ENCODE results near the gene CAPN11. TPM values are rescaled to one million over a fixed set of nuclear protein-coding genes. Genes with fewer than 3 reads are reported as not detected.
A peak's percentile ranks its signal among the peaks of the same experiment; 100 is the strongest.

CAPN11 gene
- total RNA-seq, 6 experiments from 2014 or later: 0.22 to 0.31 TPM; not detected in 4

DNA sequence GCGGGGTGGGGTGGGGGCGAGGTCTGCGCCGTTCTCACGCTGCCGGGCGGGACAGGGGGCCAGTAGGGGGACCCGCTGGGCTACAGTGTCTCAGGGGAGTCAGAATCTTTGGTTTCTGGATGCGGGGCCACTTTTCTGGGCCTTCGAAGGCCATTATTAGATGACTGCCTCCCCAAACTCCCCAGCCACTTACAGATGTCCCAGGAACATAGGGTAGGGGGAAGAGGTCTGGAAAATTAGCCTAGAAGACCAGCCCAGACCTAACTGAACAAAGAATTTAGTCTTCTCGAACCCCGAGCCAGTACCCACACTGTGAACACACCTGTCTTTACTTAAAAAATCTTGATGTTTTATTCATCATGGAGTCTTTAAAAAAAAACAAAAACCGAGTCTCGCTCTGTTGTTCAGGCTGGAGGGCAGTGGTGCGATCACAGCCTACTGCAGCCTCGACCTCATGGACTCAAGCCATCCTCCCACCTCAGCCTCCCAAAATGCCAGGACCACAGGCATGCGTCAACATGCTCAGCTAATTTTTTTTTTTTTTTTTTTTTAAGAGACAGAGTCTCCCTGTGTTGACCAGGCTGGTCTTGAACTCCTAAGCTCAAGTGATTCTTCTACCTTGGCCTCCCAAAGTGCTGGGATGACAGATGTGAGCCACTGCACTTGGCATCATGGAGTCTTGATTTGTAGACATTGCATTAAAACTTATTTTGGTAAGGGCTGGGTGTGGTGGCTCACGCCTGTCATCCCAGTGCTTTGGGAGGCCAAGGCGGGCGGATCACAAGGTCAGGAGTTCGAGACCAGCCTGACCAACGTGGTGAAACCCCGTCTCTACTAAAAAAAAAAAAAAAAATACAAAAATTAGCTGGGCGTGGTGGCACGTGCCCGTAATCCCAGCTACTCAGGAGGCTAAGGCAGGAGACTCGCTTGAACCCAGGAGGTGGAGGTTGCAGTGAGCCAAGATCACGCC lies 61.5 kb downstream of the CAPN11 start:
- no peak for TF ChIP-seq POLR2A (IDR thresholded peaks at IDR 0.05)
- TF ChIP-seq, protein P1, sequence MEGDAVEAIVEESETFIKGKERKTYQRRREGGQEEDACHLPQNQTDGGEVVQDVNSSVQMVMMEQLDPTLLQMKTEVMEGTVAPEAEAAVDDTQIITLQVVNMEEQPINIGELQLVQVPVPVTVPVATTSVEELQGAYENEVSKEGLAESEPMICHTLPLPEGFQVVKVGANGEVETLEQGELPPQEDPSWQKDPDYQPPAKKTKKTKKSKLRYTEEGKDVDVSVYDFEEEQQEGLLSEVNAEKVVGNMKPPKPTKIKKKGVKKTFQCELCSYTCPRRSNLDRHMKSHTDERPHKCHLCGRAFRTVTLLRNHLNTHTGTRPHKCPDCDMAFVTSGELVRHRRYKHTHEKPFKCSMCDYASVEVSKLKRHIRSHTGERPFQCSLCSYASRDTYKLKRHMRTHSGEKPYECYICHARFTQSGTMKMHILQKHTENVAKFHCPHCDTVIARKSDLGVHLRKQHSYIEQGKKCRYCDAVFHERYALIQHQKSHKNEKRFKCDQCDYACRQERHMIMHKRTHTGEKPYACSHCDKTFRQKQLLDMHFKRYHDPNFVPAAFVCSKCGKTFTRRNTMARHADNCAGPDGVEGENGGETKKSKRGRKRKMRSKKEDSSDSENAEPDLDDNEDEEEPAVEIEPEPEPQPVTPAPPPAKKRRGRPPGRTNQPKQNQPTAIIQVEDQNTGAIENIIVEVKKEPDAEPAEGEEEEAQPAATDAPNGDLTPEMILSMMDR (IDR thresholded peaks at IDR 0.05): no peak
- Histone ChIP-seq H3K27me3 (no peaks in the 10 kb centered on the region), H3K27ac (peak overlapping the region; percentile 75 to 84 (median 78)), H3K36me3 (no peaks in the 10 kb centered on the region), H3K9me3 (no peaks in the 10 kb centered on the region), H3K4me3 (peak overlapping the region; percentile 35 to 49 (median 49)), H3K4me1 (peaks cover 6 to 73% (median 38%) of the 10 kb centered on the region in 4 donors)
- no peak for DNase-seq
- WGBS (ENCODE audit: insufficient coverage, low coverage, low lambda C conversion rate, missing lambda C conversion rate): 73% methylated on average over 15 of the region's 28 CpGs
- intact Hi-C loops (cut with DNase I): no loop called here
- no peak for ATAC-seq

DNA sequence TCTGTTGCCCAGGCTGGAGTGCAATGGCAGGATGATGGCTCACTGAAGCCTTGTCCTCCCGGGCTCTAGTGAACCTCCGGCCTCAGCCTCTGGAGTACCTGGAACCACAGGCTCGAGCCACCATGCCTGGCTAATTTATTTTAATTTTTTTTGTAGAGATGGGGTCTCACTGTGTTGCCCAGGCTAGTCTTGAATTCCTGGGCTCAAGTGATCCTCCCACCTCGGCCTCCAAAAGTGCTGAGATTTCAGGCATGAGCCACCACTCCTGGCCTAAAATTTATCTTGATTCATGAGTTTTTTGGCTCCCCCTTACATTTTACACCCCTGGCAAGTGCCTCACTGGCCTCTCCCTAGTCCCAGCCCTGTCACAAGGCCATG lies 62.3 kb downstream of the CAPN11 start:
- H3K27me3 ChIP-seq: no peaks in the 10 kb centered on the region
- WGBS (ENCODE audit: insufficient coverage, low coverage, low lambda C conversion rate, missing lambda C conversion rate): 70% methylated on average over 4 of the region's 4 CpGs
- intact Hi-C loops (cut with DNase I): no loop called here
- DNase-seq (no peak), ATAC-seq (no peak)
- H3K36me3 ChIP-seq: no peaks in the 10 kb centered on the region
- H3K4me3 ChIP-seq: no peak overlapping the region
- H3K9me3 ChIP-seq: no peaks in the 10 kb centered on the region
- peaks cover 6 to 81% (median 42%) of the 10 kb centered on the region in 4 donors for H3K4me1 ChIP-seq
- no peak for TF ChIP-seq POLR2A (IDR thresholded peaks at IDR 0.05)
- TF ChIP-seq, protein P1 (IDR thresholded peaks at IDR 0.05): no peak
- peak overlapping the region; percentile 75 to 84 (median 78) for H3K27ac ChIP-seq

DNA sequence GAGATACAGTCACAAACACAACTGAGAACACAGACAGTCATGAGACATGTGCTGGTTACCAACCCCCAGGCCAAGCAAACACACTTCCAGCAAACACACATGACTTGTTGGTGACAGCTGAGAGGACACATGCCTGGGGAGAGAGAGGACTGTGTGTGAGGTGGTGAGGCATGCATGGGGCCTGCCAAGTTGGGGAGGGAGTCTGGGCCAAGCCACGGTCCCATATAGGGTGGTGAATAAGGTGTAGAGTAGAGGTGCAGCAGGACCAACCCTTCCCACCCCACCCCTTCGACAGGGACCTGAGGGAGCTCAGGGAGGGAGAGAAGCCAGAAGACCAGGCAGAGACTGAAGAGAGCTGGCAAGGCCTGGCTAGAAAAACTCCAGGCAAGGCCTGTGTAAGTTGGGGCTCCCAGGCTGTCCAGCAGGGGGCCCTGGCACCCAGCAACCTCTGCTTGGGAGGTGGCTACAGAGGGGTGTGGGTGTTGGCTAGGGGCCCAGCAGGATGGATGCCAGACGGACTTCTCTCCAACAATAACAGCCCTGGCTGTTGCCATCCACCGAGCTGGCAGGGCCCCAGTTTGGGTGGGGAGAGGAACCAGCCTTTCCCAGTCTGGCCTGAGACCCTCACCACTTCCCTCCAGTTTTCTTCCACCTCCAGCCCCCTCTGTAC lies 62.8 kb downstream of the CAPN11 start:
- Histone ChIP-seq H3K4me1 (peaks cover 6 to 85% (median 44%) of the 10 kb centered on the region in 4 donors), H3K36me3 (no peaks in the 10 kb centered on the region), H3K27ac (peak overlapping the region; percentile 75 to 84 (median 78)), H3K4me3 (no peak overlapping the region), H3K27me3 (no peaks in the 10 kb centered on the region), H3K9me3 (no peaks in the 10 kb centered on the region)
- intact Hi-C loops (cut with DNase I): no loop called here
- peak; percentile 51 to 70 (median 61) for ATAC-seq
- 0% methylated on average over 4 of the region's 4 CpGs for WGBS (ENCODE audit: insufficient coverage, low coverage, low lambda C conversion rate, missing lambda C conversion rate)
- TF ChIP-seq, protein P1 (IDR thresholded peaks at IDR 0.05): peak; percentile 76 to 90 (median 86)
- TF ChIP-seq POLR2A (IDR thresholded peaks at IDR 0.05): no peak
- DNase-seq: peak; percentile 96 to 98 (median 97)

DNA sequence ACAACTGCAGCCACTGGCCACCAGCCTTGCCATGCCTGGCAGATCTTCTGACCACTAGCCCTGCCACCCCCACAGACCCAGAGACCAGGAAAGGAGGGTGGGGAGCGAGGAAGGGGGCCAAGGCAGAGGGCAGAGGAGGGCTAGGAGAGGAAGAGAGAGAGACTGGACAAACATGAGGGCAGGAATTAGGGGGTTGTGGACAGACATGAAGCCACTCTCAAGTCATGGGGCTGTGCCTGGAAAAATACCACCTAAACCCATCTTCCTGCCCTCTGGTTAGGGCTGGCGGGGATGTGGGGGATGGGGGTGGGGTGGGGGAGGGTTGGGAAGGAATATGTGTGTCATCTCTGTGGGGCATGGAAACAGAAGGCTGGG lies 63.3 kb downstream of the CAPN11 start:
- 20% methylated on average over 2 of the region's 2 CpGs for WGBS (ENCODE audit: insufficient coverage, low coverage, low lambda C conversion rate, missing lambda C conversion rate)
- no peak for ATAC-seq
- H3K4me3 ChIP-seq: no peak overlapping the region

More for the DNA sequence above, 63.3 kb downstream of the CAPN11 start:
- Histone ChIP-seq H3K36me3 (no peaks in the 10 kb centered on the region), H3K27me3 (no peaks in the 10 kb centered on the region), H3K27ac (peak overlapping the region; percentile 75 to 84 (median 78)), H3K4me1 (peaks cover 6 to 85% (median 44%) of the 10 kb centered on the region in 4 donors), H3K9me3 (no peaks in the 10 kb centered on the region)
- intact Hi-C loops (cut with DNase I): no loop called here
- TF ChIP-seq POLR2A (IDR thresholded peaks at IDR 0.05): no peak
- TF ChIP-seq, protein P1 (IDR thresholded peaks at IDR 0.05): no peak
- DNase-seq: no peak
